Measurements from ENCODE around the gene BEND2.

Gene BEND2

DNA sequence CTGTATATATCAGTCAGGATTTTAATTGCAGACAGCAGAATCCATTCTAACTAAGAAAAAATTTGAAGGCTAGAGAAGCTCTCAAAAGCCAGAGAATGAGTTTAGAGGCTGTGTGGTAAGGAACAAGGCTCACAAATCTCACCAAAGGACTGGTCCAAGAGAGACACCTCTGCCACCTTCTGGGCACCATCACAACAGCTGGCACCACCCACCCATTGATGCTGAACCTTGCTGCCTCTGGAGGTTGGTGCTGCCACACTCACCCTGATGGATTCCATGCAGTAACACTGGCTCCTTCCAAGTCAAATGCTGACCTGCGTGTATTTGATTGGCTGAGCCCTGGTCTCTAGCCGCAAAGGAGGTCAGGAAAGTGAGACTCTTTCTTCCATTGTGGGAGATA, 100.8 kb downstream of the BEND2 start:
- DNase-seq (ENCODE audit: low read depth): no peak
- H3K4me3 ChIP-seq (ENCODE audit: low read length): no peak overlapping the region
- TF ChIP-seq, protein P1, sequence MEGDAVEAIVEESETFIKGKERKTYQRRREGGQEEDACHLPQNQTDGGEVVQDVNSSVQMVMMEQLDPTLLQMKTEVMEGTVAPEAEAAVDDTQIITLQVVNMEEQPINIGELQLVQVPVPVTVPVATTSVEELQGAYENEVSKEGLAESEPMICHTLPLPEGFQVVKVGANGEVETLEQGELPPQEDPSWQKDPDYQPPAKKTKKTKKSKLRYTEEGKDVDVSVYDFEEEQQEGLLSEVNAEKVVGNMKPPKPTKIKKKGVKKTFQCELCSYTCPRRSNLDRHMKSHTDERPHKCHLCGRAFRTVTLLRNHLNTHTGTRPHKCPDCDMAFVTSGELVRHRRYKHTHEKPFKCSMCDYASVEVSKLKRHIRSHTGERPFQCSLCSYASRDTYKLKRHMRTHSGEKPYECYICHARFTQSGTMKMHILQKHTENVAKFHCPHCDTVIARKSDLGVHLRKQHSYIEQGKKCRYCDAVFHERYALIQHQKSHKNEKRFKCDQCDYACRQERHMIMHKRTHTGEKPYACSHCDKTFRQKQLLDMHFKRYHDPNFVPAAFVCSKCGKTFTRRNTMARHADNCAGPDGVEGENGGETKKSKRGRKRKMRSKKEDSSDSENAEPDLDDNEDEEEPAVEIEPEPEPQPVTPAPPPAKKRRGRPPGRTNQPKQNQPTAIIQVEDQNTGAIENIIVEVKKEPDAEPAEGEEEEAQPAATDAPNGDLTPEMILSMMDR (conservative IDR thresholded peaks at IDR 0.05; ENCODE audit: low read length): no peak

Measured in AG10803 (cell line).